Endometrial microvascular endothelial cells (primary cell): ENCODE measurements around the gene MICU1. TPM values are rescaled to one million over a fixed set of nuclear protein-coding genes. Genes with fewer than 3 reads are reported as not detected.

ENCODE experiments used
- total RNA-seq: library from RNA; depleted of rRNA; stranded (reverse); fragments of >200 nt; gene quantifications from one replicate; pipeline ENCODE4 v1.2.3, GENCODE V29; 2015; ENCODE audit errors: inconsistent ontology term

MICU1 gene
- total RNA-seq, 1 donor from 2014 or later = 39.7 TPM

Other genes with a start within 250 kb of the MICU1 start
- gene MCU, start 66.1 kb upstream of the MICU1 start, total RNA-seq = 38.7 TPM